ENCODE measurements around the gene SLCO2A1.

GRCh38 chr3:134074001-134074789 is 44.5 kb upstream of the SLCO2A1 start:
- TF ChIP-seq, protein P1, sequence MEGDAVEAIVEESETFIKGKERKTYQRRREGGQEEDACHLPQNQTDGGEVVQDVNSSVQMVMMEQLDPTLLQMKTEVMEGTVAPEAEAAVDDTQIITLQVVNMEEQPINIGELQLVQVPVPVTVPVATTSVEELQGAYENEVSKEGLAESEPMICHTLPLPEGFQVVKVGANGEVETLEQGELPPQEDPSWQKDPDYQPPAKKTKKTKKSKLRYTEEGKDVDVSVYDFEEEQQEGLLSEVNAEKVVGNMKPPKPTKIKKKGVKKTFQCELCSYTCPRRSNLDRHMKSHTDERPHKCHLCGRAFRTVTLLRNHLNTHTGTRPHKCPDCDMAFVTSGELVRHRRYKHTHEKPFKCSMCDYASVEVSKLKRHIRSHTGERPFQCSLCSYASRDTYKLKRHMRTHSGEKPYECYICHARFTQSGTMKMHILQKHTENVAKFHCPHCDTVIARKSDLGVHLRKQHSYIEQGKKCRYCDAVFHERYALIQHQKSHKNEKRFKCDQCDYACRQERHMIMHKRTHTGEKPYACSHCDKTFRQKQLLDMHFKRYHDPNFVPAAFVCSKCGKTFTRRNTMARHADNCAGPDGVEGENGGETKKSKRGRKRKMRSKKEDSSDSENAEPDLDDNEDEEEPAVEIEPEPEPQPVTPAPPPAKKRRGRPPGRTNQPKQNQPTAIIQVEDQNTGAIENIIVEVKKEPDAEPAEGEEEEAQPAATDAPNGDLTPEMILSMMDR (IDR thresholded peaks at IDR 0.05) = no peak
- TF ChIP-seq EZH2phosphoT487 (IDR thresholded peaks at IDR 0.05) = no peak

All from neural progenitor cell (in vitro differentiated cells).